DOHH2 (cell line): ENCODE data around the gene SCYGR3.

ENCODE experiments used
- H3F3A ChIP-seq: fragments of 200-600 bp; sonication (generic), shearing (Covaris generic); 2 replicates; pipeline ENCODE4 v1.6.0; 2016; ENCODE audit warnings: antibody characterized with exemption, mild to moderate bottlenecking; ENCODE audit not compliant: control insufficient read depth, insufficient read depth
- H3K27ac ChIP-seq: fragments of 200-600 bp; sonication (generic); 2 replicates; pipeline ENCODE4 v1.5.1; 2014; ENCODE audit warnings: low read depth, mild to moderate bottlenecking, low read length, moderate library complexity
- H3K27me3 ChIP-seq: fragments of 200-600 bp; sonication (generic); 2 replicates; pipeline ENCODE4 v1.6.1; 2014; ENCODE audit warnings: mild to moderate bottlenecking, low read length, mixed read lengths; ENCODE audit not compliant: control insufficient read depth
- H3K36me3 ChIP-seq: fragments of 200-600 bp; sonication (generic); 2 replicates; pipeline ENCODE4 v1.6.1; 2014; ENCODE audit warnings: mild to moderate bottlenecking, low read length, moderate library complexity, mixed read lengths; ENCODE audit not compliant: control insufficient read depth
- H3K4me1 ChIP-seq: fragments of 200-600 bp; sonication (generic); 2 replicates; pipeline ENCODE4 v1.6.1; 2014; ENCODE audit warnings: mild to moderate bottlenecking, low read length, mixed read lengths; ENCODE audit not compliant: control insufficient read depth
- H3K4me2 ChIP-seq: fragments of 200-600 bp; sonication (generic); 2 replicates; pipeline ENCODE4 v1.6.0; 2014; ENCODE audit warnings: mild to moderate bottlenecking, low read length, moderate library complexity
- H3K4me3 ChIP-seq: fragments of 200-600 bp; sonication (generic); 2 replicates; pipeline ENCODE4 v1.5.1; 2014; ENCODE audit warnings: mild to moderate bottlenecking, low read length, mixed read lengths
- H3K79me2 ChIP-seq: fragments of 200-600 bp; sonication (generic); 2 replicates; pipeline ENCODE4 v1.6.1; 2014; ENCODE audit warnings: mild to moderate bottlenecking, low read length, mixed read lengths; ENCODE audit not compliant: control insufficient read depth
- H3K9me2 ChIP-seq: fragments of 200-600 bp; sonication (generic); replicated peaks from 2 replicates; pipeline ENCODE4 v1.6.1; 2014; ENCODE audit warnings: mild to moderate bottlenecking, low read length, mixed read lengths; ENCODE audit not compliant: control insufficient read depth
- H3K9me3 ChIP-seq: fragments of 200-600 bp; sonication (generic); 2 replicates; pipeline ENCODE4 v1.6.1; 2014; ENCODE audit warnings: antibody characterized with exemption, low read length, mixed read lengths; ENCODE audit not compliant: control insufficient read depth, insufficient read depth
- H4K20me1 ChIP-seq: fragments of 200-600 bp; sonication (generic); 2 replicates; pipeline ENCODE4 v1.6.0; 2014; ENCODE audit warnings: low read depth, mild to moderate bottlenecking, antibody characterized with exemption, low read length, moderate library complexity; ENCODE audit not compliant: control insufficient read depth, insufficient read depth
- EZH2phosphoT487 ChIP-seq: fragments of 200-600 bp; sonication (generic); IDR thresholded peaks from 2 replicates; pipeline ENCODE4 v1.6.1; 2017; ENCODE audit warnings: borderline replicate concordance, mild to moderate bottlenecking, antibody characterized with exemption, low read length, moderate library complexity, mixed read lengths
- TF ChIP-seq, protein P1 (sequence below): fragments of 200-600 bp; sonication (generic); IDR thresholded peaks from one replicate; pipeline ENCODE4 v1.5.1; 2014; ENCODE audit warnings: antibody characterized with exemption, mild to moderate bottlenecking, low read depth, low read length; ENCODE audit not compliant: poor library complexity, severe bottlenecking

Gene SCYGR3

DNA sequence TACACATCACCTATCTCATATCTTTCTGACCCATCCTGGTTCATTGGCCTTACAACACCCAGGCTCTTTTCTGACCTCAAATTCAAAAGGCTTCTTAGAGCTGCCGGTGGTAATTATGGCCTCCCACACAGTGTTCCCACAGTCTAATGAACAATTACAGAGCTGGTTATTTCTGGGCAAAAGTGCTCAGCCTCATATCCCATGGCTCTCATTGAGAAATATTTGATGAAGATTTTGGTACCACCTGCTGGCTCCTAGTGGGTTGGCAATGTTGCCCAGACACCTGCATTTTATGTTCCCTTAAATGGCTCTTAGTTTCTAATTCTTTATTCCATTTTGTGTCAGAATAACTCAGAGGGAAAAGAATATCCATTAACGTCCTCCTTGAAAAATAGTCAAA is 36.0 kb downstream of the SCYGR3 start:
- no peaks in the 10 kb centered on the region for H4K20me1 ChIP-seq
- no peaks in the 10 kb centered on the region for H3K4me1 ChIP-seq
- H3K4me3 ChIP-seq = no peak overlapping the region
- H3K9me3 ChIP-seq = peaks cover 8% of the 10 kb centered on the region
- H3K4me2 ChIP-seq = no peak overlapping the region
- H3K79me2 ChIP-seq = no peaks in the 10 kb centered on the region
- no peaks in the 10 kb centered on the region for H3K36me3 ChIP-seq
- H3F3A ChIP-seq = no peaks in the 10 kb centered on the region
- H3K27ac ChIP-seq = no peak overlapping the region
- H3K27me3 ChIP-seq = peaks cover 8% of the 10 kb centered on the region; the same call in 1 of the 2 replicates
- TF ChIP-seq, protein P1, sequence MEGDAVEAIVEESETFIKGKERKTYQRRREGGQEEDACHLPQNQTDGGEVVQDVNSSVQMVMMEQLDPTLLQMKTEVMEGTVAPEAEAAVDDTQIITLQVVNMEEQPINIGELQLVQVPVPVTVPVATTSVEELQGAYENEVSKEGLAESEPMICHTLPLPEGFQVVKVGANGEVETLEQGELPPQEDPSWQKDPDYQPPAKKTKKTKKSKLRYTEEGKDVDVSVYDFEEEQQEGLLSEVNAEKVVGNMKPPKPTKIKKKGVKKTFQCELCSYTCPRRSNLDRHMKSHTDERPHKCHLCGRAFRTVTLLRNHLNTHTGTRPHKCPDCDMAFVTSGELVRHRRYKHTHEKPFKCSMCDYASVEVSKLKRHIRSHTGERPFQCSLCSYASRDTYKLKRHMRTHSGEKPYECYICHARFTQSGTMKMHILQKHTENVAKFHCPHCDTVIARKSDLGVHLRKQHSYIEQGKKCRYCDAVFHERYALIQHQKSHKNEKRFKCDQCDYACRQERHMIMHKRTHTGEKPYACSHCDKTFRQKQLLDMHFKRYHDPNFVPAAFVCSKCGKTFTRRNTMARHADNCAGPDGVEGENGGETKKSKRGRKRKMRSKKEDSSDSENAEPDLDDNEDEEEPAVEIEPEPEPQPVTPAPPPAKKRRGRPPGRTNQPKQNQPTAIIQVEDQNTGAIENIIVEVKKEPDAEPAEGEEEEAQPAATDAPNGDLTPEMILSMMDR = no peak
- no peak for TF ChIP-seq EZH2phosphoT487
- H3K9me2 ChIP-seq = no peaks in the 10 kb centered on the region

DNA sequence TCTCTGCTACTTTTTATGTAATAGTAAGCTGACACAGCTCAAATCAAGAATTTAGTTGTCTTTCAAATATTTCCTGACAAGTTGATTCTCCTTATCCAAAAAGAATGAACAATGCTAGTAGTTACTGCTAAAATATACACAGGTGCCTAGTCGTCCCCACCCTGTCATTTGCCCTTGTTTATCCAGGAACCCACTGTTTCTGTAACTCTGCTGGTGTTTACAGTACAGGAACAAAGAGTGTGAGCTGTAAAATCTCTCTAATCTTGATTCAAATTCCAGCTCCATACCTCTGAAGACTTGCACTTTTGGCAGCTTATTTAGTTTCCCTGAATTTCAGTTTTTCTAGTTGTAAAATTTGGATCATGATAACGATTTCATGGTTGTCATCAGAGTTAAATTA is 37.1 kb downstream of the SCYGR3 start:
- Histone ChIP-seq H3F3A (no peaks in the 10 kb centered on the region), H3K79me2 (no peaks in the 10 kb centered on the region), H3K9me3 (peaks cover 4% of the 10 kb centered on the region), H3K4me3 (no peak overlapping the region), H3K36me3 (no peaks in the 10 kb centered on the region), H3K4me1 (no peaks in the 10 kb centered on the region), H3K4me2 (no peak overlapping the region), H4K20me1 (no peaks in the 10 kb centered on the region), H3K27me3 (peaks cover 8% of the 10 kb centered on the region; the same call in 1 of the 2 replicates), H3K27ac (no peak overlapping the region), H3K9me2 (no peaks in the 10 kb centered on the region)
- TF ChIP-seq, protein P1 = no peak
- TF ChIP-seq EZH2phosphoT487 = no peak

DNA sequence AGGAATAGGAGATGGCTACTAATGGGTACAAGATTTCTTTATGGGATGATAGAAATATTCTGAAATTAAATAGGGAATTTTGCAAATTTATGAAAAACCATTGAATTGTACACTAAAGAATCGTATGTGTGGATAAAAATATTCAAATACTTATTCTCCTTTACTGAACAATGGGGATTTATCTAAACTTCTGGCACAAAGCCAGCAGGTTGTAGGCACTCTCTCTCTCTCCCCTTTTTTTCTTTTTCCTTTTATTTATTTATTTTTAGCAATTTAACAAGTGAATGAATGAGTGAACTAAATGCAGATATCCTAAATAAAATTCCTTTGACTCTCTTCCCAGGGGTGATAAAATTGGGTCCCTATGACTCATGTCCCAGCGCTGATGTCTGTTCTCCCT is 37.8 kb downstream of the SCYGR3 start:
- Histone ChIP-seq H3K36me3 (no peaks in the 10 kb centered on the region), H3K79me2 (no peaks in the 10 kb centered on the region), H4K20me1 (no peaks in the 10 kb centered on the region), H3F3A (no peaks in the 10 kb centered on the region), H3K27ac (no peak overlapping the region), H3K4me3 (no peak overlapping the region), H3K9me3 (no peaks in the 10 kb centered on the region), H3K4me2 (no peak overlapping the region), H3K9me2 (no peaks in the 10 kb centered on the region), H3K4me1 (no peaks in the 10 kb centered on the region), H3K27me3 (peaks cover 8% of the 10 kb centered on the region; the same call in 1 of the 2 replicates)
- TF ChIP-seq EZH2phosphoT487 = no peak
- TF ChIP-seq, protein P1 = no peak

DNA sequence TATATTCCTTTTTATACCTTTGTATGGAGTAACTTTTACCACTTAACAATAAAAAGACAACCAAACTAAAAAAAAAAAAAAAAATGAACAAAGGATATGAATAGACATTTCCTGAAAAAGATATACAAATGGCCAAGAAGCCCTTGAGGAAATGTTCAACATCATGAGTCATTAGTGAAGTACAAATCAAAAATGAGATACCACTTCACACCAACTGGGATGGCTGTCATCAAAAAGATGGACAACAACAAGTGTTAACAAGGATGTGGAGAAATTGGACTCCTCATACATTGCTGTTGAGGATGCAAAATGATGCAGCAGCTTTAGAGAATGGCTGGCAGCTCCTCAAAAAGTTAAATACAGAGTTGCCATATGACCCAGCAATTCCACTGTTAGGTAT is 38.5 kb downstream of the SCYGR3 start:
- H3K36me3 ChIP-seq = no peaks in the 10 kb centered on the region
- H3K79me2 ChIP-seq = no peaks in the 10 kb centered on the region
- H3K27me3 ChIP-seq = peaks cover 5% of the 10 kb centered on the region; the same call in 1 of the 2 replicates
- H4K20me1 ChIP-seq = no peaks in the 10 kb centered on the region
- H3K27ac ChIP-seq = no peak overlapping the region
- no peaks in the 10 kb centered on the region for H3F3A ChIP-seq
- H3K4me2 ChIP-seq = no peak overlapping the region
- H3K9me2 ChIP-seq = no peaks in the 10 kb centered on the region
- H3K9me3 ChIP-seq = no peaks in the 10 kb centered on the region
- TF ChIP-seq, protein P1 = no peak
- no peak for TF ChIP-seq EZH2phosphoT487
- H3K4me3 ChIP-seq = no peak overlapping the region
- no peaks in the 10 kb centered on the region for H3K4me1 ChIP-seq
